Activated CD8-positive, alpha-beta memory T cell treated with anti-CD3 and anti-CD28 coated beads, Interleukin-2, amount 50 U/mL, for 1 hour (primary cell): ENCODE measurements around the gene ZNF416.
A peak's percentile ranks its signal among the peaks of the same experiment; 100 is the strongest.

Source experiments
- DNase-seq: peaks from one replicate; pipeline ENCODE4 v3.0.0-alpha.2; 2020; ENCODE audit errors: extremely low read depth

The ZNF416 gene

DNA sequence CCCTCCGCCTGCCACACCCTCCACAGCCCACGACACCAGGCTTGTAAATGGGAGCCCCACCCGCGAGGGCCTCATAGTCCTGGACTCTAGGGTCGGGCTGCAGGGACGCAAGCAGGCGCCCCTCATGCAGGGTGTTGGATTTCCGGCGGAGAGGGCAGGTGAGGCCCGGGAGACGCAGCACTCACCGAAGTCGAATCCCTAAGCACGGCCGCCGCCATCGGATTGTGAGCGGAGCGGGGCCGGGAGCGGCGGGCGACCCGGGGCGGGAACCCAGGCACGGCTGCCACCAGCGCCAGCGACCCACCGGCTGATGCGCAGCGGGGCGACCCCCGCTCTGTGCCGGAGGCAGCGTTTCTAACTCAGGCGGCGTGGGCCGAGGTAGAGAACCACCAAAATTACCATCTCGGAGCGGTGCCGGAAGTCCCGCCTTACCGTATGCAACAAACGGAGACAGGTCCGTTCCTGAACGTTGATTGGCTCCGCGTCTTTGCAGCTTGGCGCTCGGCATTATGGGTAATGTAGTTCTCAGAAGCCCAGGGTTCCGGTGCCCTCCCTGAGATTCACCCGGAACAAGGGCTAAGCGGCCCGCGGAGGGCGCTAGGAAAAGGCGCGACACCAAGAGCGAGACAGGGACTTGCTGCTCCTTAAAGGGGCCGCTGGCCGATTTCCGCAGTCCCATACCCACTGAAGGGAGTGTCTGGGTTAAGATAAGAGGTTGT lies at the start of gene ZNF416:
Gene ZNF416 (minus strand): TSS at position 425 of the 719 bp plus-strand sequence. CDS start 207 bp downstream, at position 218.
- peak; percentile 97 for DNase-seq

DNA sequence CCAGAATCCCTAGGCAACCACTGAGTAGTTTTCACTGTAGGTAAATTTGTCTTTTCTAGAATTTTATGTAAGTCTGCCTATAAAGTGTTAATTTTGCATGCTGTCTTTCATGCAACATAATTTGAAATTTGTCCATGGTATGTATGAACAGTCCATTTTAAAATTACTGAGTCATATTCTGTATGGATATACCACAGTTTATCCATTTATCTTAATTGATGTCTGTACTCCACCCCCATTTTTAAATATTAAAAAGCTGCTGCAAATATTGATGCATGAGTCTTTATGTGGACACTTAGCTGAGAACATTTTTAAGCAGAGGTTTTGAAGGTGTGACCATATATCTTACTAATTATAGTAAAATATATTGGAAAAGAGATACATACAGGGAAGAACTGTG lies 44.4 kb upstream of the ZNF416 start:
- DNase-seq, result no peak

DNA sequence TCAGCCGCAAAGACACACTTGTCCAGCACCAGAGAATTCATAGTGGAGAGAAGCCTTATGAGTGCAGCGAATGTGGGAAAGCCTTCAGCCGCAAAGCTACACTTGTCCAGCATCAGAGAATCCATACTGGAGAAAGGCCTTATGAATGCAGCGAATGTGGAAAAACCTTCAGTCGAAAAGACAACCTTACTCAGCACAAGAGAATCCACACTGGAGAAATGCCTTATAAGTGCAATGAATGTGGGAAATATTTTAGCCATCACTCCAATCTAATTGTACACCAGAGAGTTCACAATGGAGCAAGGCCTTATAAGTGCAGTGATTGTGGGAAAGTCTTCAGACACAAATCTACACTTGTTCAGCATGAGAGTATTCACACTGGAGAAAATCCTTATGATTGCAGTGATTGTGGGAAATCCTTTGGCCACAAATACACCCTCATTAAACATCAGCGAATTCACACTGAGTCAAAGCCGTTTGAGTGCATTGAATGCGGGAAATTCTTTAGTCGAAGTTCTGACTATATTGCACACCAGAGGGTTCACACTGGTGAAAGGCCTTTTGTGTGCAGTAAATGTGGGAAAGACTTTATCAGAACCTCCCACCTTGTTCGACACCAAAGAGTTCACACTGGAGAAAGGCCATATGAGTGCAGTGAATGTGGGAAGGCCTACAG lies 42.1 kb upstream of the ZNF416 start:
- DNase-seq, result no peak

DNA sequence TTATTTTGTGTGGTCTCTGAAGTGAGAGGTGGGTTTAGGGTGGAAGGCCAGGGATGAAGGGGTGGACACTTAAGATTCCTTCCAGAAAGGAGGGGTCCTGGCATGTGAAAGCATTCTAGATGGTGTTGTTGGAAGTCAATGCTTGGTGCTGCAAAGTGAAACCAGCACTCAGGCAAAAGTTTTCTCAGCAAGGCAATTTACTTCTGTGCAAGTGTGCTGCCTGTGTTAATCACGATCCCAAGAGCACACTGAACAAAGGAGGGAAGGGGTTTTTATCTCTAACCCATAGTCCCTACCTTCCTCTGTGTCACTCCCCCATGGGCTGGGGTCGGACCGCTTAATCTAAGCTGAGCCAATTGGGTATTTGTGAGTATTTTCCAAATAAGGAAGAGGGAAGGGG lies 36.6 kb upstream of the ZNF416 start:
- no peak for DNase-seq

DNA sequence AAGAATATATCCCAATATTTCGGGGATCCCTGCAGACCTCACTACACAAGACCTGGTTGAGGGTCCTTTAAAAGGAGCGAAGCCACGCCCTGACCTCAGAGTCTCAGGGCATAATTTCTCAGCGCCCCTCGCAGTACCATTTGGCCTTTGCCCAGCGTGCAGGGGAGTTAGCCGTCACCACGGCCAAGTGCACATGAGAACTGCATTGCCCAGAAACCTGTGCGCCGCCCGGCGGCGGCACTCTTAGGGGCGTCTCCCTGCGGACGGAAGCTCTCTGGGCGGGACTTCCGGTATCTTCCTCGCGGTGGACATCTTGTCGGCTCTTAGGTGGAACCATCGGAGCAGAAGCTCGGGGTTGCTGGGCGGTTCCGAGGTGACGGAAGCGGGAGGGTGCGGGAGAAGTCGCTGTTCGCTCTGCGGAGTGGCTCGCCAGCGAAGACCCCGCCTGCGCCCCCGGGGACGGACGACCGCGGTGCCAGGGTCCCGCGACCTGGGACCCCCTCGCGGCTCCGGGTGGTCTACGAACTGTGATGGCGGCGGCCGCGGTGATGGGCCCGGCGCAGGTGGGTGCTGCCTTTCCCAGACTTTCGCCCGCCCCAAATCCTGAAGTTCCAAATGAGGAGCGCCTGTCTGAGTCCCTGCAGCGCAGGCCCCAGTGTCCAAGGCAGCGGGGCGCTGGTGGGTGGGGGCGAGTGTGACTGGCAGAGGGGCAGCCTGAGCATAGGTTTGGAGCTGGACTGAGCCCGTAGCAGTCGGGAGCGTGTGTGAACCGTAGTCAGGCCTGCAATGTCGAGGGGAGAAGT lies 35.4 kb upstream of the ZNF416 start, which contains the start of gene ZNF134:
Gene ZNF134 (plus strand): TSS at position 302 of the 803 bp plus-strand sequence. CDS start 5,227 bp downstream, outside the sequence.
- DNase-seq, result peak; percentile 68

DNA sequence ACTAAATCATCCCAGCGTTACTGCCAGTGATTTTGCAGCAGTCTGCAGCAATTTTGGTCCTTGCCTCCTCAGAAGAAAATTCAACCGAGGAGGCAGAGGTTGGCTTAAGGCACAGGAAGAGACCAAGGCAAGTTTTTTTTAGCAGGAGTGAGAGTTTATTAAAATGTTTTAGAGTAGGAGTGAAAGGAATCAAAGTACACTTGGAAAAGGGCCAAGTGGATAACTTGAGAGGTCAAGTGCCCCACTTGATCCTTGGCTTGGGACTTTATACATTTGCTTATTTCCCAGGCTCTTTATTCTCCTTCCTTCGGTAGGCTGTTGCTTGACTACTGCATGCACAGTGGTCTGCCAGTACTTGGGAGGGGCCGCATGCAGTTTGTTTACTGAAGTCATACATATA lies 32.4 kb upstream of the ZNF416 start:
- DNase-seq, result no peak

DNA sequence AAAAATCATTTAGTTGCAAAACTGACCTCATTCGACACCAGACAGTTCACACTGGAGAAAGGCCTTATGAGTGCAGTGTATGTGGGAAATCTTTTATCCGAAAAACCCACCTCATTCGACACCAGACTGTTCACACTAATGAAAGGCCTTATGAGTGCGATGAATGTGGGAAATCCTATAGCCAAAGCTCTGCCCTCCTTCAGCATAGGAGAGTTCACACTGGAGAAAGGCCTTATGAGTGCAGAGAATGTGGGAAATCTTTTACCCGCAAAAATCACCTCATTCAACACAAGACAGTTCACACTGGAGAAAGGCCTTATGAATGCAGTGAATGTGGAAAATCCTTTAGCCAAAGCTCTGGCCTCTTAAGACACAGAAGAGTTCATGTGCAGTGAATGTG lies 28.2 kb upstream of the ZNF416 start:
- no peak for DNase-seq

DNA sequence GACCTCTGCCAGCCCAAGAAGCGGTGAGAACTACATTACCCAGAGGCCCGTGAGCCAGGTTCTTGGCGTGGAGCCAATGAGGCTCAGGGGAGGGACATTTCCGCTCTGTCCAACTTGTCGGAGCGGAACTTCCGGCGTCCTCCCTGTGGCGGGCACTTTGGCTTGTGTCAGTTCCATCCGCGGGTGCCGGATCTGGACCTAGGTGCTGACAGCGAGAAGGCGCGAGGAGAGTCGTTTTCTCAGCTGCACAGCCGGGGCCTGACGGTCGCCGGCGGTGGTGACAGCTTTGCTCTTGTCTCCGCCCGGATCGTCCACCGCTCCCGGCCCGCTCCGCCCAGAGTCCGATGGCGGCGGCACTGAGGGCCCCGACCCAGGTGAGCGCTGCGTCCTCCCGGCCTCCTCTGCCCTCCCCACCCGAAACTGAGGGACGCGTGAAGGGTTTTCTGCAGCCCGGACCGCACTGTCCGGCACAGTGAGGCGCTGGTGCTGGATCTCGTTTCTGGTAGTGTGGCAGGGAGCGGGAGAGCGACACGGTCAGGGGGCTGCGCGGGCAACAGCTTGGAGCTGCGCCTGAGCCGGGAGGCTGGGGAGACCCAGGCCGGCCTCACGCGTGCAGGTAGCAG lies 21.2 kb upstream of the ZNF416 start, which contains the start of gene ZNF530:
Gene ZNF530 (plus strand): TSS at position 125 of the 623 bp plus-strand sequence. CDS start 4,461 bp downstream, outside the sequence.
- peak; percentile 53 for DNase-seq

DNA sequence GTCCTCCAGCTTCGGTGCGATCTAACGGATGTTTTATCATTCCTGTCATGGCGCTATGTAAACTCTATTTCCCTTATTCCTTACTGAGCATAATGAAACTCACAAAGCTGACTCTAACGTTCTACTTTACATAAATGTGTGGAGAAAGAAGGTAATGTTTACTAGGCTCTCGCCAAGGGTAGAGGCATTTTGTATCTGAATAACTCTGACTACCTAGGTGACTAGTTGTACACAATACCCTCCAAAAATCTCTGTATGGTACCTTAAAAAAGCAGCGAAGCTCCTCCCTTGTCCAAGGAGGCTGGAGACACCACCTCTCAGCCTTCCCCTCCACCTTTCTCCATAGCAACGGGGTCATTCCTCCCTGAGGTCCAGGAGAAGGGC lies 20.7 kb upstream of the ZNF416 start:
- no peak for DNase-seq

DNA sequence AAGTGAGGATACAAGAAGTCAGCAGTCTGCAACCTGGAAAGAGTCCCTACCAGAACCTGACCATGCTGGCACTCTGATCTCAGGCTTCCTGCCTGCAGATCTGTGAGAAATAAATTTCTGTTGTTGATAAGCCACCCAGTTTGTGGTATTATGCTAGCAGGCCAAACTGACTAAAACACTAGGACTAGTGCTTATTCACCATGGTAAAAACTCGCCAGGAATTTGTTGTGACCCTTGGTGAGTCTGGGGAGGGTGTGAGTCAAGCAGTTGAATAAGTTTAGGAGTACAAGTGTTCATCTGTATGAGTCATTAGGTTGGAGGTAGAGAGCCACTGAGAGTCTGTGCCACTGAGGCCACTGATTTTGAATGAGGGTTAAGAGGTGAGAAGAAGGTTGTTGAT lies 8.8 kb upstream of the ZNF416 start:
- DNase-seq, result no peak

DNA sequence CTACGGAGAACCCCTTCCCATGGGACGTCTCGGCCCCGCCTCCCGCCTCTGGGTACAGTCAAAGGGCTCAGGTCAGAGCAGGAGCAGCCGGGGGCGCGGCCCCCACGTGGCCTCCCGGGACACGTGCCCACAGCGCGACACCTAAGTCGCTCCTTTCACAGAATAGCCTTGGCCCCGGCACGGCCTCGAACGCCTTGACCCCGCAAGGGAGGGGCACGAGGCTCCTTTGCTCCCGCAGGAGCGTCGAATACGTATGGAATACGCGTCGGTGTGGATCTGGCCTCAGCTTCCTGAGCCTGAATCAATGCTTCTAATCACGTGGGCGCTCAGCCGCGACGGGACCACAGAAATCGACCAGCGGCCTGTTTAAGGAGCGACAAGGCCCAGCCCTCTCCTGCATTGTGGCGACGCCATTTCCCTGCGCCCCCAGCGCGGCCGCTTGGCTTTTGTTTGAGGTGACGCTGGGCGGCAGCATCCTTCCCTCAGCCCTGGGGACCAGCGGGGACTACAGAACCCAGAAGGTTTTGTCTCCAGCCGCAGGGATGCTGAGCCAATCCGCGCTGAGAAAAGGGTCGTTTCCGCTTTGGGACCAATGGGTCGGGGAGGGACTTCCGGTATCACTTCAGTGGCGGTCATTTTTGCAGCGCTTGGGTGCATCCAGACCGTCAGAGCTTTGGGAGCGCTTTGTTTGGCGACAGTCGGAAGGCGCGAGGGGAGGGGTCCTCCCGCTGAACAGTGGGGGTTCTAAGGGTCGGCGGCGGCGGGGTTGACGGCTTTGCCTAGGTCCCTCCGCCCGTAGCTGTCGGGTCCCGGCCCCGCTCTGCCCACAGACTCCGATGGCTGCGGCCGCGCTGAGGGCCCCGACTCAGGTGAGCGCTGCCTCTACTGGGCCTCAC lies 5.1 kb upstream of the ZNF416 start, which contains the start of gene ZIK1:
Gene ZIK1 (plus strand): TSS at position 625 of the 896 bp plus-strand sequence. CDS start 212 bp downstream, at position 837.
- DNase-seq, result peak; percentile 86

DNA sequence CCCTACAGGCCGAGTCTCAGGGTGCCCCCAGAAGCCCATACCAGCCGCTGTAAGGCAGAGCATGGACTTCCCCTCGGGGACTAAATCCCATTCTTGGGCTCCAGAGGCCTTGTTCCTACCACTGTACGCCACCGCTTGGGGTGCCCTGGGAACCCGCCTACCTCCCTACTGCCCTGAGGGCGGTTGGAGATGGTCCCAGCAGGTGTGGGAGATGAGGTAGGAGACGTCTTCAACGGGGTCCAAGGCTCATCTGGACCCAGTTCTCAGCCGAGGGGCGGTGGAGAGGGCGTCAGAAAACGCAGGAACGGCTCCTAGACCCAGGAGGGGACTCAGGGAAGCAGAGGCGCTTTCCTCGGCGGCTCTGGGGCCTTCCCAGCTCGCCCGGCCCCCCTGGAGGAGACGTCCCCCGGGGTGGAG lies 4.4 kb upstream of the ZNF416 start:
- no peak for DNase-seq

DNA sequence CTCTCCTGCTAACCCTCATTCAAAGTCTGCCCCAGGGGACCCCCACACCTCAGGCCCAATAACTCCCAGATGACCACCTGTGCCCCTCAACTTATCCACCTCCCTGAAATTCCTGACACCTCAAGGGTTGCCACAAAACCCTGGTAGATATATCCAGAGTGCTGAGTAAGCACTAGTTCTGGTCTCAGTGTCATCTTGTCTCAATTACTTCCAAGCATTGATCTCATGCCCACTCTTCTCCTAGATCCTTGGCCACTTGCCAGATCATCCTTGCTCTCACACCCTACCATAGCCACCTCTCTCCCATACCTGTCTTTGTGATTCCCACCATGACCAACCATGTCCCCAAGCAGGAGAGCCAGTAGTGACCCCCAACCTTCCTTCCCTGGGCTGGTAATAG lies 2.0 kb downstream of the ZNF416 start:
- DNase-seq, result no peak

DNA sequence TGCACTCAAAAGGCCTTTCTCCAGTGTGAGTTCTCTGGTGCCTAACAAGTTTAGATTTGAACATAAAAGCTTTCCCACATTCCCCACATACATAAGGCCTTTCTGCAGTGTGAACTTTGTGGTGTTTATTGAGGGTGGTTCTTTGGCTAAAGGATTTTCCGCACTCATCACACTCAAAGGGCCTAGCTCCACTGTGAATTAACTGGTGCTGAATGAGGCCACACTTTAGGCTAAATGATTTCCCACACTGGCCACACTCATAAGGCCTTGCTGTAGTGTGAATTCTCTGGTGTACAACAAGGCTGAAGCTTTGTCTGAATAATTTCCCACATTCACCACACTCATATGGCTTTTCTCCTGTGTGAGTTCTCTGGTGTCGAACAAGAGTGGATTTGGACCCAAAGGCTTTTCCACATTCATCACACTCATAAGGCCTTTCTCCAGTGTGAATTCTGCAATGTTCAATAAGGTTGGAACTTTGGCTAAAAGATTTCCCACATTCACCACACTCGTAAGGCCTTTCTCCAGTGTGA lies 6.2 kb downstream of the ZNF416 start:
- DNase-seq, result no peak

DNA sequence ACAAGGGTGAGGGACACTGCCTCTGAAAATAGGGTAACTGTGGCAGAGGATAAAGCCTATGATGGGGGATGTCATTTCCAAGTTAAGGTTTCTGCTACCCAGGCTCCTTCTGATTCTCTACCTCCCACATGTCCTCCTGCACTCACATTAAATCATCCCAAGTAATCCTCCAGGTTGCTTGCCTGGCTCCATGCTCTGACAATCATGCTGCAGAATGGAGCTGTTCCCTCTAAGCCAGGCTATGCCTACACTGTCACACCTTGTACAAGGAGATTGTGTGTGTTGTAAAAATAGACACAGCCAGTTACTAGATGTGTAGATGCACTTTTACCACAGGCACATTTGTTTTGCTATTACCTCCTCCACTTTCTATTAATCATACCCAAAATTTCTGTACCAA lies 8.0 kb downstream of the ZNF416 start:
- no peak for DNase-seq

DNA sequence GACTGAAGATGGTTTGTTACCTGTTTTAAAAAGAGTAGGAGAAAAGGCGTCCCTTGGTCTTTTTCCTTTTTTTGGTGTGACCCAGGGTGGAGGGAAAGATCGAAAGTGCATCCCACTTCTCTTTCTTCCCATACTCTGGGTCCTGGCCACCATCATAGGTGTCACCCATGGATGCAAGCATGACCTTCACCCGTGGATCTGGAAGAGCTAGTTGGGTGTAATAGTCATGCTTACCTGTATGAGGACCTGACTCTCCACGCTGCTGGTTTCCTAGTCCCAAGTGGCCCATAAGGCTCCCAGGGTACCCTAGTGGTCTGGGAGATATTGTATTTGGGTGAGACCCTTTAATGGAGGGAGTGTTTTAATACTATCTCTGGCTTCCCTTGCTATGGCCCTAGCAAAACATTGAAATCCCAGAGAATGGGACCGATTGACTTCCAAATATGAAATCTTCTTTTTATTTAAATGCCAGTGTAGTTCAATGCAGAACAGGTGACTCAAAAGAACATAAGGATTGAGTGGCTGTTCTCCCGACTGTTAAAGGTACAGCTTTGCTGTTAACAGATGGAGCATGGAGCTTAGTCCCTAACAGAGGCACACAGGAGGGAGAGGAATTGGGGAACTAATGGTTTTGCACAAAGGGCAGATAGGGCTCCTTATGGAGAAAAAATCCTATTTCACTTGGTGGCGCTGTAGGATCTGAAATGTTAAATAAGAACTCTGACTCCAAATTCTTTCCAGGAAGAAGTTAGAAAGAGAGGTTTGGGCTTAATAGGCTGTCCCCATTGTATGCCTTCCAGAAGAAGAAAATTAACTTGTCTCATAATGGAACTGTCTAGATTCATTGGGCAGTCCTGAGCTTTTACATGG lies 12.1 kb downstream of the ZNF416 start:
- DNase-seq, result no peak

DNA sequence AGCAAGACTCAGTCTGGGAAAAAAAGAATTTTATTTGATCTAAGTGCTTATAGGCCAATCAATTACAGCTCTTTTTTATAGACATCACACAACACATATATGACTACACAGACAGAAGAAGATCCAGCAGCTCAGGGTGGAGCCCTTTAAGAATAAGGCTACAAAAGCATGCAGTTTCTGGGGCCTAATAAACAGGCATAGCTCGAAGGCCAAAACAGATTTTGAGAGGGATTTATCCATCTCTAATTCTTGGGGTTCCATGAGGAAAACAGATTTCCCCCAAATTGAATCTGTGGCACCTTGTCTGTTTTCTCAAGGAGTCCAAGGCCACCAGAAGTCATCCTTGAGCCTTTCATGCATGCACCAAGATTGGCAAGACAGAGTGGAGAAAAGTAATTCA lies 15.2 kb downstream of the ZNF416 start:
- no peak for DNase-seq

DNA sequence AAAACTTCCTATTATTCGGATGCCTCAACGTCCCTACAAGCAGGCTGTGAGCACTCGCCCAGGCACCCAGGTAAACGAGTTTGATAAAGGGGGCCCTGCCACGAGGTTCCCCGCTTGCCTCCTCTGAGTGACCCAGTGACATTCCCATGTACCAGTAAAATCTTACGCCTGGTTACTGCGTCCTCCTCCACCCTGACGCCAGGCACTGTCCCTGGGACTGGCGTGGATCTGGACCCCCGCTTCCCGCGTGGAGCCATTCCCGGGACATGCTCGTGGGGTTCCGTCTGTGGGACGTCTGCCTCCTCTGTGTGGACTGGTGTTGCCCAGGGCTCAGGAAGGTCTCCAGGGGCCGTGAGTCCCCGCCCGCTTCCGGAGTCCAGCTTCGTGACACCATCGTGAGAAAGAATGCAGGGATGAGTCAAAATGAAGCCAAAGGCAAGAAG lies 18.6 kb downstream of the ZNF416 start:
- DNase-seq, result no peak

DNA sequence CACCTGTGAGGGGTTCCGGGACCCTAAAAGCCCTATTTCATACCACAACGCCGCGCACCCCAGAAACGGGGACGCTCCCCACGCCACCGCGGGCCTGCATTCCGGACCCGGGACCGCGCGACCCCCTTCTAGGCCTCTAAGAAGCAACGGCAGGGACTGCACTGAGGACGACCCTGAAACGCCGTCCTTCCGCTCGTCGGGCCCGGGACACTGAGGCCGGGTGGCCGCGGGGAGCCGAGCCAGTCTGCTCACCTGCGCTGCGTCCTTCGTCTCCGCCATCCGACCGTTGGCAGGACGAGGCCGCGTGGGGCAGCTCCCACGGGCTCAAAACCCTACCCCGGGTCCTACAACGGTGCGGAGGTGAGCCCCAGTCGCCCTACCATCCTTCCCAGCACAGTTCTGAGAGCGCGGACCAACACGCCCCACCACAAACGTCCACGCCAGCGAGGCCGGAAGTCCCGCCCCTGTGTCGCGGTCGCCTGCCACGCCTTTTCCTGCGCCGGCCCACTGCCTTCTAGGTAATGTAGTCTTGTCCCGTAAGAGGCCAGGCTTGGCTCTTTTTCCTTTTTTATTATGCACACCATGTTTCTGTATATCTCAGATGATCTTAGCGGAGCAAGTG lies 19.2 kb downstream of the ZNF416 start, which contains the start of gene ZNF550:
Gene ZNF550 (minus strand): TSS at position 460 of the 622 bp plus-strand sequence. CDS start 181 bp downstream, at position 279.
- peak; percentile 64 for DNase-seq
